GM20431 (cell line): ENCODE results near the gene RBBP5.

Source experiments
- in situ Hi-C: fragments of 300-500 bp; cut with MseI, MboI; formaldehyde crosslinking; loops from one replicate; pipeline ENCODE4 v1.15.0; 2020; ENCODE audit warnings: low sequenced_read_pairs; ENCODE audit not compliant: unreplicated experiment

Gene RBBP5

GRCh38 chr1:205133287-205133686 lies 11.5 kb upstream of the RBBP5 start:
- in situ Hi-C loops, result no loop called here

- in situ Hi-C loops, result no loop called here
These were observed 7.8 kb upstream of the RBBP5 start for GRCh38 chr1:205129447-205130029.

- in situ Hi-C loops, result no loop called here
These were observed 6.3 kb upstream of the RBBP5 start for GRCh38 chr1:205128050-205128449.

GRCh38 chr1:205127646-205128045 lies 5.9 kb upstream of the RBBP5 start:
- in situ Hi-C loops, result no loop called here

- in situ Hi-C loops, result no loop called here
These were observed 2.9 kb upstream of the RBBP5 start for GRCh38 chr1:205124726-205125125.

- in situ Hi-C loops, result no loop called here
These were observed 708 bp upstream of the RBBP5 start for GRCh38 chr1:205122489-205122882.

GRCh38 chr1:205118752-205119151 lies 3.0 kb downstream of the RBBP5 start:
- in situ Hi-C loops, result no loop called here

- in situ Hi-C loops, result no loop called here
These were observed 10.4 kb downstream of the RBBP5 start for GRCh38 chr1:205111354-205111753.

GRCh38 chr1:205109711-205110110 lies 12.1 kb downstream of the RBBP5 start:
- in situ Hi-C loops, result no loop called here

- in situ Hi-C loops, result no loop called here
These were observed 12.5 kb downstream of the RBBP5 start for GRCh38 chr1:205109269-205109668.

GRCh38 chr1:205108464-205108863 lies 13.3 kb downstream of the RBBP5 start:
- in situ Hi-C loops, result no loop called here

GRCh38 chr1:205107327-205107726 lies 14.5 kb downstream of the RBBP5 start:
- in situ Hi-C loops, result no loop called here

- in situ Hi-C loops, result no loop called here
These were observed 19.4 kb downstream of the RBBP5 start for GRCh38 chr1:205102404-205102803.

- in situ Hi-C loops, result no loop called here
These were observed 23.5 kb downstream of the RBBP5 start for GRCh38 chr1:205098242-205098641.

- in situ Hi-C loops, result no loop called here
These were observed 26.4 kb downstream of the RBBP5 start for GRCh38 chr1:205095422-205095821.

- in situ Hi-C loops, result no loop called here
These were observed 30.6 kb downstream of the RBBP5 start for GRCh38 chr1:205091043-205091740.

GRCh38 chr1:205088341-205088740 lies 33.4 kb downstream of the RBBP5 start:
- in situ Hi-C loops, result no loop called here

- in situ Hi-C loops, result no loop called here
These were observed 37.4 kb downstream of the RBBP5 start, which contains the start of gene TMEM81 for GRCh38 chr1:205084360-205084759. Gene TMEM81 (minus strand): TSS chr1:205084460. CDS start chr1:205084320, 140 bp downstream.

- in situ Hi-C loops, result no loop called here
These were observed 39.3 kb downstream of the RBBP5 start for GRCh38 chr1:205082431-205082830.

- in situ Hi-C loops, result no loop called here
These were observed 43.9 kb downstream of the RBBP5 start for GRCh38 chr1:205077934-205078311.

- in situ Hi-C loops, result no loop called here
These were observed 44.4 kb downstream of the RBBP5 start for GRCh38 chr1:205077158-205077933.
